ENCODE results near the gene SYPL1. TPM values are rescaled to one million over a fixed set of nuclear protein-coding genes. Genes with fewer than 3 reads are reported as not detected.
A peak's percentile ranks its signal among the peaks of the same experiment; 100 is the strongest.

SYPL1 gene
- polyA plus RNA-seq, 1 of the 3 experiments (the other 2 are of a cell fraction) = 72.4 TPM

GRCh38 chr7:106108991-106109390 is 3.1 kb downstream of the SYPL1 start:
- TF ChIP-seq MEF2A (IDR thresholded peaks at IDR 0.05; ENCODE audit: borderline replicate concordance, low read depth) (no peak), FOSL2 (IDR thresholded peaks at IDR 0.05; ENCODE audit: borderline replicate concordance, low read depth) (no peak), JUND (IDR thresholded peaks at IDR 0.05) (no peak)
- peak overlapping the region; percentile 82 for H3K4me2 ChIP-seq
- WGBS (ENCODE audit: low lambda C conversion rate) = 97% methylated on average over 1 of the region's 1 CpG
- peaks cover 8 to 14% of the 10 kb centered on the region in 2 experiments for H3K36me3 ChIP-seq (replicated peaks in 1 of 2; ENCODE audit: control insufficient read depth in 1 of 2, insufficient read depth in 2 of 2, low read length in 1 of 2)
- peaks cover 80% of the 10 kb centered on the region for H3K79me2 ChIP-seq (ENCODE audit: insufficient read depth)
- no peak overlapping the region for H3K9ac ChIP-seq
- peaks cover 14 to 24% of the 10 kb centered on the region in 2 experiments; a peak in 3 of 4 replicates for H3K4me1 ChIP-seq (ENCODE audit: control insufficient read depth in 1 of 2, insufficient read depth in 2 of 2, low read depth in 1 of 2, low read length in 1 of 2)
- ChIA-PET CTCF (interaction anchor here (1.0 kb wide), 1 partner anchor 52 kb away, joined by 3 read pairs; no protein-coding TSS in a partner anchor), POLR2A (no interaction called here)
- no peak overlapping the region for H2AFZ ChIP-seq (ENCODE audit: low read depth)
- peaks cover 59% of the 10 kb centered on the region for H4K20me1 ChIP-seq (ENCODE audit: insufficient read depth)
- no peak for DNase-seq
- H3K4me3 ChIP-seq (ENCODE audit: low read depth in 2 of 2, low read length in 1 of 2) = no peak overlapping the region
- no peaks in the 10 kb centered on the region for H3K9me3 ChIP-seq
- no peak overlapping the region for H3K27ac ChIP-seq (ENCODE audit: low read depth in 2 of 2, low read length in 1 of 2)
- peaks cover 11% of the 10 kb centered on the region for H3F3A ChIP-seq (replicated peaks; ENCODE audit: insufficient read depth)
- H3K27me3 ChIP-seq (ENCODE audit: insufficient read depth) = no peaks in the 10 kb centered on the region
- H3K9me2 ChIP-seq = no peaks in the 10 kb centered on the region

- Histone ChIP-seq H3K79me2 (ENCODE audit: insufficient read depth) (peaks cover 100% of the 10 kb centered on the region), H3K4me3 (ENCODE audit: low read depth in 2 of 2, low read length in 1 of 2) (no peak overlapping the region), H3K9ac (no peak overlapping the region), H2AFZ (ENCODE audit: low read depth) (no peak overlapping the region), H3K4me2 (no peak overlapping the region), H3K27me3 (ENCODE audit: insufficient read depth) (no peaks in the 10 kb centered on the region), H3K36me3 (replicated peaks in 1 of 2; ENCODE audit: control insufficient read depth in 1 of 2, insufficient read depth in 2 of 2, low read length in 1 of 2) (peaks cover 8 to 14% of the 10 kb centered on the region in 2 experiments), H3K9me3 (no peaks in the 10 kb centered on the region), H4K20me1 (ENCODE audit: insufficient read depth) (peaks cover 88% of the 10 kb centered on the region), H3K27ac (ENCODE audit: low read depth in 2 of 2, low read length in 1 of 2) (no peak overlapping the region), H3K9me2 (no peaks in the 10 kb centered on the region), H3F3A (replicated peaks; ENCODE audit: insufficient read depth) (peaks cover 3% of the 10 kb centered on the region), H3K4me1 (ENCODE audit: control insufficient read depth in 1 of 2, insufficient read depth in 2 of 2, low read depth in 1 of 2, low read length in 1 of 2) (peaks cover 9% of the 10 kb centered on the region in 2 experiments; a peak in 3 of 4 replicates)
- POLR2A ChIA-PET = no interaction called here
- TF ChIP-seq MEF2A (IDR thresholded peaks at IDR 0.05; ENCODE audit: borderline replicate concordance, low read depth) (no peak), PBX3 (IDR thresholded peaks at IDR 0.05) (0 out of 2 replicates have a peak, but pooled peaks have one; percentile 21)
- no peak for DNase-seq
- CTCF ChIA-PET = interaction anchor here (2.9 kb wide), 1 partner anchor 49 kb away, joined by 16 read pairs; no protein-coding TSS in a partner anchor
- WGBS (ENCODE audit: low lambda C conversion rate) = 99% methylated on average over 2 of the region's 2 CpGs
These were observed 7.3 kb downstream of the SYPL1 start for GRCh38 chr7:106104721-106105260.

GRCh38 chr7:106102387-106102966 is 9.6 kb downstream of the SYPL1 start:
- no peak overlapping the region for H2AFZ ChIP-seq (ENCODE audit: low read depth)
- DNase-seq = no peak
- H3K4me2 ChIP-seq = no peak overlapping the region
- ChIA-PET POLR2A (interaction anchor here (1.0 to 1.6 kb wide), 2 partner anchors 9 to 19 kb away, joined by 3 to 8 read pairs; partner anchors contain the start of gene SYPL1), CTCF (interaction anchor here (0.8 to 2.9 kb wide), 8 partner anchors 9 to 360 kb away, joined by 3 to 16 read pairs (median 3); no protein-coding TSS in a partner anchor)
- H3K27me3 ChIP-seq (ENCODE audit: insufficient read depth) = no peaks in the 10 kb centered on the region
- no peak overlapping the region for H3K27ac ChIP-seq (ENCODE audit: low read depth in 2 of 2, low read length in 1 of 2)
- H3K4me3 ChIP-seq (ENCODE audit: low read depth in 2 of 2, low read length in 1 of 2) = no peak overlapping the region
- H3K79me2 ChIP-seq (ENCODE audit: insufficient read depth) = peaks cover 100% of the 10 kb centered on the region
- no peak overlapping the region for H3K9ac ChIP-seq
- H3K36me3 ChIP-seq (replicated peaks in 1 of 2; ENCODE audit: control insufficient read depth in 1 of 2, insufficient read depth in 2 of 2, low read length in 1 of 2) = peaks cover 21 to 30% of the 10 kb centered on the region in 2 experiments
- peaks cover 0 to 2% of the 10 kb centered on the region in 2 experiments; a peak in 1 of 4 replicates for H3K4me1 ChIP-seq (ENCODE audit: control insufficient read depth in 1 of 2, insufficient read depth in 2 of 2, low read depth in 1 of 2, low read length in 1 of 2)
- WGBS (ENCODE audit: low lambda C conversion rate) = 92% methylated on average over 6 of the region's 6 CpGs
- H4K20me1 ChIP-seq (ENCODE audit: insufficient read depth) = peaks cover 87% of the 10 kb centered on the region
- peaks cover 10% of the 10 kb centered on the region for H3F3A ChIP-seq (replicated peaks; ENCODE audit: insufficient read depth)
- no peaks in the 10 kb centered on the region for H3K9me2 ChIP-seq
- no peaks in the 10 kb centered on the region for H3K9me3 ChIP-seq
- TF ChIP-seq CTCF (IDR thresholded peaks at IDR 0.05) (no peak), NRF1 (IDR thresholded peaks at IDR 0.05; ENCODE audit: low read depth, low read length) (no peak), USF1 (IDR thresholded peaks at IDR 0.05; ENCODE audit: borderline replicate concordance, low read depth) (no peak), EP300 (IDR thresholded peaks at IDR 0.05; ENCODE audit: borderline replicate concordance in 1 of 2, low read depth in 1 of 2, low read length in 1 of 2) (no peak), MXI1 (IDR thresholded peaks at IDR 0.05; ENCODE audit: low read depth, low read length) (no peak), EZH2phosphoT487 (IDR thresholded peaks at IDR 0.05; ENCODE audit: borderline replicate concordance, low read depth) (no peak), RXRA (IDR thresholded peaks at IDR 0.05; ENCODE audit: borderline replicate concordance, low read depth) (no peak), TEAD4 (IDR thresholded peaks at IDR 0.05; ENCODE audit: borderline replicate concordance, insufficient read depth) (no peak), PBX3 (IDR thresholded peaks at IDR 0.05) (no peak), FOXM1 (IDR thresholded peaks at IDR 0.05; ENCODE audit: low read depth) (no peak)

Data from SK-N-SH (cell line).